Renal cortex interstitium (tissue), 11 donors: ENCODE data around the gene MYO15A. TPM values are rescaled to one million over a fixed set of nuclear protein-coding genes. Genes with fewer than 3 reads are reported as not detected.

Experiments
- DNase-seq, 11 donors: peaks; one replicate each; pipeline ENCODE4 v3.0.0-alpha.2; 2013; ENCODE audit warnings: low read depth in 9 of 11, low spot score in 4 of 11; ENCODE audit errors: extremely low read depth in 1 of 11
- polyA plus RNA-seq, 3 donors: library from polyadenylated mRNA; unstranded; fragments of 120-200 nt; gene quantifications; one replicate each; pipeline ENCODE4 v1.2.1, GENCODE V29; 2013; ENCODE audit not compliant: insufficient read length in 3 of 3

Gene MYO15A
- polyA plus RNA-seq, 3 donors, result 2.4 to 5.9 (median 4.5) TPM

- DNase-seq, result no peak
These were observed 119.1 kb downstream of the MYO15A start for GRCh38 chr17:18227635-18228034.

GRCh38 chr17:18228176-18228682, 119.7 kb downstream of the MYO15A start:
- no peak for DNase-seq

GRCh38 chr17:18229254-18229653, 120.7 kb downstream of the MYO15A start:
- DNase-seq, result no peak

Other genes starting within 250 kb of the MYO15A start
- 10 to 100 TPM; 34.9 to 53.2 (median 37.3) TPM for gene TOM1L2, start 136.4 kb upstream of the MYO15A start, polyA plus RNA-seq
- gene DRC3, start 135.9 kb upstream of the MYO15A start, polyA plus RNA-seq, result 10 to 100 TPM; 14.1 to 27.3 (median 14.7) TPM
- gene ATPAF2, start 69.6 kb upstream of the MYO15A start, polyA plus RNA-seq, result 10 to 100 TPM; 19.4 to 27.9 (median 24.2) TPM
- gene GID4, start 69.3 kb upstream of the MYO15A start, polyA plus RNA-seq, result 10 to 100 TPM; 12.8 to 15.1 (median 13.3) TPM
- gene DRG2, start 20.8 kb upstream of the MYO15A start, polyA plus RNA-seq, result 10 to 100 TPM; 31.9 to 40.5 (median 40.1) TPM
- gene ALKBH5, start 75.1 kb downstream of the MYO15A start, polyA plus RNA-seq, result 10 to 100 TPM; 73.1 to 74.1 (median 73.3) TPM
- gene LLGL1, start 116.9 kb downstream of the MYO15A start, polyA plus RNA-seq, result 10 to 100 TPM; 26.7 to 40.5 (median 32.1) TPM
- gene FLII, start 150.0 kb downstream of the MYO15A start, polyA plus RNA-seq, result 100 to 1,000 TPM; 131 to 154 (median 142) TPM
- gene MIEF2, start 151.9 kb downstream of the MYO15A start, polyA plus RNA-seq, result 10 to 100 TPM; 12.2 to 19.2 (median 18.0) TPM
- 10 to 100 TPM; 43.4 to 50.2 (median 48.6) TPM for gene TOP3A, start 206.2 kb downstream of the MYO15A start, polyA plus RNA-seq
- gene SMCR8, start 206.5 kb downstream of the MYO15A start, polyA plus RNA-seq, result 10 to 100 TPM; 15.8 to 17.9 (median 16.0) TPM